GM21360 (cell line): ENCODE results near the gene CHMP4B.

Experiments used
- ATAC-seq: cut with Tn5 transposase; IDR thresholded peaks from one replicate; pipeline ENCODE4 v1.9.1; 2021; ENCODE audit warnings: mild to moderate bottlenecking, moderate library complexity; ENCODE audit not compliant: unreplicated experiment

CHMP4B gene

GRCh38 chr20:33889312-33889711 lies 78.2 kb downstream of the CHMP4B start:
- no peak for ATAC-seq

GRCh38 chr20:33890557-33890956 lies 79.4 kb downstream of the CHMP4B start:
- ATAC-seq: no peak

DNA sequence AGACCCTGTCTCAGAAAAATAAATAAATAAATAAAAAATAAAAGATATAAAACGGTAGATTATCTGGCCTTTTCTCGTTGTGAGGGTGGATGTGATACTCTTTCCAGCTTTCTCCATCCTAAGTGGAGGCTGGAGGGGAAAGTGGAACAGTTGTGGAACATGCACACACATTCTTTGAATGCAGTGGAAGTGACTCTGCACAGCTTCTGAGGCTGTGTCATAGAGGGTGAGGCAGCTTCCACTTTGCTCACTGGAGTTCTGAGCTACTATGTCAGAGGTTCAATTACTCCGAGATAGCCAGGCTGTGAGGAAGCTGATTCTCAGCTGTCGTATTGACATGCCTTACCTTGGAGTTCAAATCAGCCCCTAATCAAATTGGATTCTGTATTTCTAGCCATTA lies 82.2 kb downstream of the CHMP4B start:
- ATAC-seq: no peak

DNA sequence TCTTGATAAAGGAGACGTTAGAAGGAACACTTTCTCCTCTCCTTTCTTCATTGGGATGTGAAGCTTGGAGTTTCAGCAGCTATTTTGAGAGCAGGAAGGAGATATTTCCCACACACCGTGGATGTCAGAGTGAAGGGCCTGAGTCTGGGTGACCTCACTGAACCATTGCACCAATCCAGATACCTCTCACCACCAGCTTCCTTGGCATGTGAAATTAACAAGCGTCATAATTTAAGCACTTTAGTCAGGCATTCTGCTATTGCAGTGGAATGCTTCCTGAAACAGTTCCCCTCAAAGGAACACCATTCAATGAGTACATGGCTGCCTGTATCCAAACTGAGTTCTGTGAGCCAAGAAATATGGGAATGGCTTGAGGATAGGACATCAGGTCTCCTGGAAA lies 83.7 kb downstream of the CHMP4B start:
- ATAC-seq: no peak

DNA sequence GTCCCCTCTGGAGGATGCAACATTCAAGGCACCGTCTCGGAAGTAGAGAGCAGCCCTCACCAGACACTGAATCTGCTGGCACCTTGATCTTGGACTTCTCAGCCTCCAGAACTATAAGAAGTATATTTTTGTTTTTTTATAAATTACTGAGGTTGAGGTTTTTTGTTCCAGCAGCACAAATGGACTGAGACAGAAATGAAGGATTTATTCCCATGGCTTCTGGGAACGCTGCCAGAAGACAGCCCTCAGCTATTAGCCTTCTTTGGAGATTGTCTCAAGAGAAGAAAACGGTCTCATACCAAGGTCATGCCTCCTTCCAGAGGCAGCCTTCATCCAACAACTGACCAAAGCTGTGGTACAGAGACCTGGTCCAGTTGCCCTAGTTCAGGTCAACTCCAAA lies 85.4 kb downstream of the CHMP4B start:
- ATAC-seq: no peak

GRCh38 chr20:33897313-33897912 lies 86.3 kb downstream of the CHMP4B start:
- no peak for ATAC-seq

DNA sequence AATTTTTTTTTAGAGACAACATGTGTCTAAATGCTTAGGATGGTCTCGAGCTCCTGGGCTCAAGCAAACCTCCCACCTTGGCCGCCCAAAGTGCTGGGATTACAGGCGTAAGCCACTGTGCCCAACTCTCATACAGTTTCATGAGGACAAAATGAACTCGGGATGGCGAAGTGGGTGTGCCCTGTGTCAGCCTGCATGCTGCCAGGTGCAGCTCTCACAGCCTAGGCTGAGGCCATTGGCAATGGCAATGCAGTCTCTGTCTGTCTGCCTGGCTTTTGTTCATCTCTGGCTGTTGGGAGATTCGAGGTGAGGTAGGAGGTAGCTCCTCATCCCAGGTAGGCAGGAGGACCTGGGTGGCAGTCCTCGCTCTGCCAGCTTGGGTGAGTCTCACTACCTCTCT lies 88.0 kb downstream of the CHMP4B start:
- no peak for ATAC-seq

- no peak for ATAC-seq
Measured at GRCh38 chr20:33900521-33901131, 89.5 kb downstream of the CHMP4B start.

- ATAC-seq: no peak
Measured at GRCh38 chr20:33901132-33901523, 90.0 kb downstream of the CHMP4B start.

DNA sequence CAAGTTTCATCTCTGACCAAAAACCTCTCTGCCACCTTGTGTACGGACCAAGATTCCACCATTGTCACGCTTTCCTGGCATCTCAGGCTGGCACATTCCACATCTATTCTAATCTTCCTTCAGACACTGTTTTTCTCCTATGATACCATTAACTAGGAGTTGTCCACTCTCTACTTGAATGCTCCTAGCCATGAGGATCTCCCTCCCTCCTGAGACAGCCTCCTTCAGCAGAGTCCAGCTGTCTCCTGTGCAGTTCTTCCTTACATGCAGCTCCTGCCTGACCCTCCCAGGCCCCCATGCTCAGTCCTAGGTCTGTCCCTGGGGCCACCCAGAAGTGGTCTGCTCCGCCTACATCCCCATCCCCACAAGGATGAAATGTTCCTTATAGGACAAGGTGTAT lies 90.9 kb downstream of the CHMP4B start:
- ATAC-seq: no peak
